Kidney (tissue), 14 donors: ENCODE data around the gene GARIN5A. TPM values are rescaled to one million over a fixed set of nuclear protein-coding genes. Genes with fewer than 3 reads are reported as not detected.

Experiments used
- DNase-seq, 5 donors: peaks; one replicate each; pipeline ENCODE4 v3.0.0-alpha.2; 2013 to 2020
- FAIRE-seq: peaks from 2 replicates; lab custom pipeline; 2012; peaks lifted over from hg19 to GRCh38; lab: Jason Lieb, UNC
- H3K27ac ChIP-seq, 2 donors: one replicate each; pipeline ENCODE4 v1.7.0; 2013; ENCODE audit warnings: low read depth in 2 of 2, low read length in 2 of 2, inconsistent platforms in 1 of 2
- H3K27me3 ChIP-seq: one replicate; pipeline ENCODE4 v1.7.1; 2013; ENCODE audit warnings: low read length, inconsistent platforms; ENCODE audit not compliant: control insufficient read depth, insufficient read depth
- H3K36me3 ChIP-seq, 3 donors: one replicate each; pipeline versions ENCODE4 v1.7.0 to v1.7.1; 2013; ENCODE audit warnings: low read length in 3 of 3, control low read depth in 1 of 3, inconsistent platforms in 1 of 3; ENCODE audit not compliant: insufficient read depth in 3 of 3, control insufficient read depth in 2 of 3
- H3K4me1 ChIP-seq, 3 donors: one replicate each; pipeline versions ENCODE4 v1.7.0 to v1.7.1; 2013; ENCODE audit warnings: low read length in 3 of 3, inconsistent platforms in 1 of 3, low read depth in 1 of 3; ENCODE audit not compliant: control insufficient read depth in 2 of 3, insufficient read depth in 2 of 3
- H3K4me3 ChIP-seq, 3 donors: one replicate each; pipeline versions ENCODE4 v1.7.0 to v1.8.1; 2013; ENCODE audit warnings: low read length in 3 of 3, control low read depth in 1 of 3, inconsistent platforms in 1 of 3
- H3K9ac ChIP-seq, 3 donors: one replicate each; pipeline versions ENCODE4 v1.7.0 to v1.7.1; 2013; ENCODE audit warnings: low read length in 3 of 3, control low read depth in 1 of 3, inconsistent platforms in 1 of 3
- H3K9me3 ChIP-seq, 3 donors: one replicate each; pipeline versions ENCODE4 v1.7.0 to v1.7.1; 2013; ENCODE audit warnings: low read length in 3 of 3, control low read depth in 1 of 3, inconsistent platforms in 1 of 3; ENCODE audit not compliant: control insufficient read depth in 2 of 3, insufficient read depth in 1 of 3
- CTCF ChIP-seq: IDR thresholded peaks from 3 replicates; pipeline ENCODE4 v1.5.1; 2012; ENCODE audit warnings: mild to moderate bottlenecking, moderate library complexity, borderline replicate concordance; ENCODE audit not compliant: insufficient read depth; ENCODE audit errors: extremely low read depth
- intact Hi-C: fragments of 100-400 bp; cut with DNase I; formaldehyde crosslinking; loops from one replicate; pipeline ENCODE4 v1.11.1; 2022
- polyA plus RNA-seq: library from polyadenylated mRNA; stranded (reverse); fragments of 350-450 nt; fragmentation: Illumina TruSeq; extraction: RNeasy Lipid Tissue Mini Kit (QIAGEN cat#74804); gene quantifications from one replicate; pipeline ENCODE4 v1.2.3, GENCODE V29; 2014; ENCODE audit warnings: low read depth, low replicate concordance; ENCODE audit not compliant: insufficient read depth
- total RNA-seq: library from RNA; stranded (reverse); fragmentation: NEBNext Ultra II Directional; extraction: Animal tissue kit (Norgen Biotek cat#: 25700); gene quantifications from one replicate; pipeline ENCODE4 v1.2.1, GENCODE V29; 2021
- donor health status: control.
- donor health status: control.
- donor health status: control.
- donor health status: control.
- donor health status: control.
- donor health status: DM: yes; HTN: yes; CAD: no.
- donor health status: Normal renal cell carcinoma (clear cell type).

The GARIN5A gene
- total and polyA plus RNA-seq, 2 donors from 2014 or later, result 2.0 to 9.0 TPM

GRCh38 chr19:50434525-50434924, 42.1 kb downstream of the GARIN5A start:
- no peak for TF ChIP-seq CTCF
- no peak for FAIRE-seq

GRCh38 chr19:50433201-50434180, 43.2 kb downstream of the GARIN5A start:
- DNase-seq (no peak), FAIRE-seq (no peak)
- Histone ChIP-seq H3K9ac (no peak overlapping the region), H3K36me3 (no peaks in the 10 kb centered on the region), H3K9me3 (no peaks in the 10 kb centered on the region), H3K4me3 (no peak overlapping the region), H3K27me3 (no peaks in the 10 kb centered on the region), H3K27ac (no peak overlapping the region), H3K4me1 (peaks cover 0 to 7% (median 3%) of the 10 kb centered on the region in 3 donors)
- TF ChIP-seq CTCF, result no peak
- intact Hi-C loops, result no loop called here

More at GRCh38 chr19:50434525-50434924, 42.1 kb downstream of the GARIN5A start:
- H3K27ac ChIP-seq, result no peak overlapping the region
- H3K4me1 ChIP-seq, result peaks cover 0 to 7% (median 3%) of the 10 kb centered on the region in 3 donors
- no peaks in the 10 kb centered on the region for H3K27me3 ChIP-seq
- H3K9ac ChIP-seq, result no peak overlapping the region
- no peak overlapping the region for H3K4me3 ChIP-seq
- H3K36me3 ChIP-seq, result no peaks in the 10 kb centered on the region
- no peaks in the 10 kb centered on the region for H3K9me3 ChIP-seq
- intact Hi-C loops, result no loop called here
- DNase-seq, result peak in 4 of 5 donors; percentile 49 to 77 (median 60)

- Histone ChIP-seq H3K27ac (no peak within 1 kb of the TSS), H3K9me3 (no peaks in the 10 kb centered on the region), H3K4me3 (peak within 1 kb of the TSS; percentile 68 to 82 (median 79)), H3K4me1 (peaks cover 0 to 7% (median 3%) of the 10 kb centered on the region in 3 donors), H3K36me3 (no peaks in the 10 kb centered on the region), H3K27me3 (no peaks in the 10 kb centered on the region), H3K9ac (peak within 1 kb of the TSS in 2 of 3 donors; percentile 59 to 81)
- TF ChIP-seq CTCF, result no peak
- DNase-seq (peak in 4 of 5 donors; percentile 64 to 87 (median 80)), FAIRE-seq (no peak)
- intact Hi-C loops, result no loop called here
These were observed 44.2 kb downstream of the GARIN5A start, which contains the start of gene MYBPC2 for GRCh38 chr19:50432221-50433028. Gene MYBPC2, plus strand, starts transcription at chr19:50432892. Its CDS starts 62 bp downstream, at chr19:50432954.
